ENCODE results near the gene NR6A1.

Gene NR6A1

GRCh38 chr9:124470306-124470705 is 300.8 kb downstream of the NR6A1 start:
- no peak for DNase-seq (ENCODE audit: low read depth)

GRCh38 chr9:124469011-124469832 is 301.9 kb downstream of the NR6A1 start:
- no peak for DNase-seq (ENCODE audit: low read depth)

- DNase-seq (ENCODE audit: low read depth) = no peak
These were observed 302.9 kb downstream of the NR6A1 start for GRCh38 chr9:124468061-124468740.

GRCh38 chr9:124467410-124468060 is 303.6 kb downstream of the NR6A1 start:
- no peak for DNase-seq (ENCODE audit: low read depth)

Measured in stimulated activated CD8-positive, alpha-beta memory T cell treated with anti-CD3 and anti-CD28 coated beads, Interleukin-15, amount 100 ng/mL, for 24 hours (primary cell).